Upper lobe of right lung (tissue), 1 donor: ENCODE results near the gene PSMA8. TPM values are rescaled to one million over a fixed set of nuclear protein-coding genes. Genes with fewer than 3 reads are reported as not detected.

Experiments
- ATAC-seq: fragments of 200-7000 bp; cut with Tn5 transposase; one replicate; pipeline ENCODE4 v1.9.1; 2020; ENCODE audit warnings: mild to moderate bottlenecking, moderate library complexity
- DNase-seq: peaks from one replicate; pipeline ENCODE4 v3.0.0-alpha.2; 2020
- H3K27ac ChIP-seq: fragments of 200-600 bp; one replicate; pipeline ENCODE4 v1.8.0; 2022
- H3K27me3 ChIP-seq: fragments of 200-600 bp; one replicate; pipeline ENCODE4 v1.8.0; 2022; ENCODE audit warnings: mild to moderate bottlenecking
- H3K36me3 ChIP-seq: fragments of 200-600 bp; one replicate; pipeline ENCODE4 v1.8.0; 2022
- H3K4me1 ChIP-seq: fragments of 200-600 bp; one replicate; pipeline ENCODE4 v1.8.0; 2022
- H3K4me3 ChIP-seq: fragments of 200-600 bp; one replicate; pipeline ENCODE4 v1.8.0; 2022; ENCODE audit warnings: mild to moderate bottlenecking
- H3K9me3 ChIP-seq: fragments of 200-600 bp; one replicate; pipeline ENCODE4 v1.8.0; 2022
- intact Hi-C: fragments of 100-400 bp; cut with DNase I; formaldehyde crosslinking; loops from one replicate; pipeline ENCODE4 v1.11.0; 2022
- total RNA-seq: library from RNA; stranded (reverse); fragmentation: NEBNext Ultra II Directional; extraction: Animal tissue kit (Norgen Biotek cat#: 25700); gene quantifications from one replicate; pipeline ENCODE4 v1.2.1, GENCODE V29; 2021
- TF ChIP-seq, protein P1 (sequence below): fragments of 200-600 bp; IDR thresholded peaks from one replicate; pipeline ENCODE4 v1.8.0; 2022; ENCODE audit warnings: antibody characterized with exemption
- donor health status: DM: no; HTN: yes; CAD: no; lungs with severe emphysema.

The PSMA8 gene
- total RNA-seq, 1 donor from 2014 or later, result not detected

DNA sequence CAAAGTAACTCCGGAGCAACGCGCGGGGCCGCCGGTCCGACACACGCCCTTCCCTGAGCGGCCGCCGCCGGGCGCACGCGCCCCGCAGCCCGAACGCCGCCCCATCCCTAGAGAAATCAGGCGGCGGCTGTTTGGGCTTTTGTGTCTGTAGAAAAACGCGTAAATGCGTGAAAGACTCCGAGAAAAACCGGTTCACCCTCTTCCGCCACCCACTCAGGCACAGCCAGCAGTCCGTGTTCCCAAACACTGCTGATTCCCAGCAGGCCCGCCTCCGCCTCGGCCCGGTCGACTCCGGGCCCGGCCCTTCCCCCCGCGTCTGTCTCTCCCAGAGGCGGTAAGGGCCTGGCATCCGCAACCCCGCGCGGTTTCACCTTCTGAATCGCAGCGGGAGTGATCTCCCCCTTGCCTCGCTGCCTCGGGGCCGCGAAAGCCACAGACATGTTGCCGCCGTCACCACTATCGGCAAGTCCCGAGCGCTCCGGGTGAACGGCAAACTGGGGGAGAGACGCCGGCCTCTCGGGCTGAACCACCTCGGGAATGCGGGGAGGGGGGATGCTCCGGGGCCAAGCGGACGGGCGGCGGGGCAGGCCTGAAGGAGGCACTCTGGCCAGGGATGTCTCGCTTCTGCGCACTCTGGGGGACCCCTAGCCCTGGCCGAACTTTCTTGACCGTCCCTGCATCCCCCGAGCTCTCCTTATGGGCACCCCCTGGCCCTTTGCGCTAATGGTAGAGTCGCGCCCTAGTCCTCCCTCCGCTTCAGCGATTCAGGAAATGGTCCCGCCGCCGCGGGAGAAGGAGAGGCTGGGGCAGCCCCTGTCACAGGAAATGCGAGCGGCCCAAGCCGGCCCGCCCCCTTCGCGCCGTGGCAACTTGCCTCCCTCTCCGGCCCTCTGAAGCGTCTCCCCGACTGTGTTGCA lies 43.3 kb upstream of the PSMA8 start, which contains the start of gene SS18:
SS18 (minus strand) TSS at position 484 of the 917 bp plus-strand sequence; CDS start at position 440, 44 bp downstream.
- DNase-seq (peak; percentile 97), ATAC-seq (peak; percentile 96)
- Histone ChIP-seq H3K27me3 (no peaks in the 10 kb centered on the region), H3K9me3 (no peaks in the 10 kb centered on the region), H3K36me3 (peaks cover 19% of the 10 kb centered on the region), H3K4me1 (peaks cover 20% of the 10 kb centered on the region), H3K27ac (peak within 1 kb of the TSS; percentile 96), H3K4me3 (peak within 1 kb of the TSS; percentile 91)
- intact Hi-C loops, result no loop called here
- TF ChIP-seq, protein P1, sequence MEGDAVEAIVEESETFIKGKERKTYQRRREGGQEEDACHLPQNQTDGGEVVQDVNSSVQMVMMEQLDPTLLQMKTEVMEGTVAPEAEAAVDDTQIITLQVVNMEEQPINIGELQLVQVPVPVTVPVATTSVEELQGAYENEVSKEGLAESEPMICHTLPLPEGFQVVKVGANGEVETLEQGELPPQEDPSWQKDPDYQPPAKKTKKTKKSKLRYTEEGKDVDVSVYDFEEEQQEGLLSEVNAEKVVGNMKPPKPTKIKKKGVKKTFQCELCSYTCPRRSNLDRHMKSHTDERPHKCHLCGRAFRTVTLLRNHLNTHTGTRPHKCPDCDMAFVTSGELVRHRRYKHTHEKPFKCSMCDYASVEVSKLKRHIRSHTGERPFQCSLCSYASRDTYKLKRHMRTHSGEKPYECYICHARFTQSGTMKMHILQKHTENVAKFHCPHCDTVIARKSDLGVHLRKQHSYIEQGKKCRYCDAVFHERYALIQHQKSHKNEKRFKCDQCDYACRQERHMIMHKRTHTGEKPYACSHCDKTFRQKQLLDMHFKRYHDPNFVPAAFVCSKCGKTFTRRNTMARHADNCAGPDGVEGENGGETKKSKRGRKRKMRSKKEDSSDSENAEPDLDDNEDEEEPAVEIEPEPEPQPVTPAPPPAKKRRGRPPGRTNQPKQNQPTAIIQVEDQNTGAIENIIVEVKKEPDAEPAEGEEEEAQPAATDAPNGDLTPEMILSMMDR, result peak; percentile 14

DNA sequence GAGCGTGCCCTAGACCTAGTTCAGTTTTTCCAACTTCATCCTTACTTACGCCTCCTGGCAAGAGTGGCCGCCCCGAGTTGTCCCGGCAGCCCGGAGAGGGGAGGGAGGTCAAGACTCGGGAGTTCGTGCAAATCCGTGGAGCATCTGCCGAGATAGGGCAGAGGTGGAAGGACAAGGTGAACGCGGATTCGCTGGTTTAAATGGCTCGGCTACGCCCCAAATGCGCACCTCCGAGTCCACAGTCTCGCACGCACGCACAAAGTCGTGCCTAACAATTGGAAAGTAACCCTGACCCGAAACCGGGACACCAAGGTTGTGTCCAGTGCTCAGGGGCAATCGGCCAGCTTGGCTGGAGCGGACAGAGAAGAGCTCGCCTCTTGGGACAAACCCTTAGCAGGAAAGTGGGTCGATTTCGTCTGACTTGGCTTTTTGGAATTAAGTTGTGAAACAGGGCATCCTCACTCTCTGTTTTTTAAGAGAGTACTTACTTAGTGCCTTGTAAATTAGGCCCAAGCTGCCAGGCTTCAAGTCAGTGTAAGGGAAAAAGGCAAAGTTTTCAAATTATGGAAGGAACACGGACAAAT lies 42.5 kb upstream of the PSMA8 start:
- no peak for DNase-seq
- no peaks in the 10 kb centered on the region for H3K9me3 ChIP-seq
- ATAC-seq, result peak; percentile 71
- H3K27ac ChIP-seq, result peak overlapping the region; percentile 96
- H3K27me3 ChIP-seq, result no peaks in the 10 kb centered on the region
- peaks cover 12% of the 10 kb centered on the region for H3K36me3 ChIP-seq
- intact Hi-C loops, result no loop called here
- H3K4me1 ChIP-seq, result peaks cover 20% of the 10 kb centered on the region
- H3K4me3 ChIP-seq, result peak overlapping the region; percentile 91
- TF ChIP-seq, protein P1, result no peak

DNA sequence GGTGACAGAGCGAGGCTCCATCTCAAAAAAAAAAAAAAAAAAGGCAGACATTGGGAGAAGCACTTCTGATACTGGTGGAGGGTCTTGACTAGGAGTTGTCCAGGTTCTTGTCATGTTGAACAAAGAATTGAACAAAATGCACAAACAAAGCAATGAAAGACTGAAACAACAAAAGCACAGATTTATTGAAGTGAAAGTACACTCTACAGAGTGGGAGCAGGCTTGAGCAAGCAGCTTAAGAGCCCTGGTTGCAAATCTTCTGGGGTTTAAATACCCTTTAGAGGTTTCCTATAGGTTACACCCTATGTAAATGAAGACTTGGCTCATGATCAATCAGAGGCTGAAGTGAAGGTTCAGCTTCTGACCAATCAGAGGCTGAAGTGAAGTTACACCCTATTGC lies 36.8 kb upstream of the PSMA8 start:
- no peaks in the 10 kb centered on the region for H3K4me1 ChIP-seq
- intact Hi-C loops, result no loop called here
- H3K27me3 ChIP-seq, result no peaks in the 10 kb centered on the region
- H3K9me3 ChIP-seq, result no peaks in the 10 kb centered on the region
- no peak overlapping the region for H3K4me3 ChIP-seq
- H3K27ac ChIP-seq, result no peak overlapping the region
- DNase-seq, result no peak
- TF ChIP-seq, protein P1, result no peak
- ATAC-seq, result no peak
- no peaks in the 10 kb centered on the region for H3K36me3 ChIP-seq

DNA sequence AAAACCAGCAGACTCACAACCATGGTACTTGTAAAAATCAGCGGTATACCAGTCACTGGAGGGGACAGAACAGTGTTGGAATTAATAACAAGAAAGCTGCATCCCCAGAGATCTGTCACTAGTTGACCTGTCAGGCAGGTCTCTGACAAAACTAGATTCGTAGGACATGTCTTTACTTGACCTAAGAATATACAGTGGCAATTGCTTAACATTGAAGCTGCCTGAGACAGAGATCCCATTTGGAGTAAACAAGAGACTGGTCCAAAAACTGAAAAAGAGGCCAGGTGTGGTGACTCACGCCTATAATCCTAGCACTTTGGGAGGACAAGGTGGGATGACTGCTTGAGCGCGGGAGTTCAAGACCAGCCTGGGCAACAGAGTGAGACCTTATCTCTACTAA lies 36.1 kb upstream of the PSMA8 start:
- Histone ChIP-seq H3K9me3 (no peaks in the 10 kb centered on the region), H3K4me1 (no peaks in the 10 kb centered on the region), H3K27ac (no peak overlapping the region), H3K27me3 (no peaks in the 10 kb centered on the region), H3K4me3 (no peak overlapping the region), H3K36me3 (no peaks in the 10 kb centered on the region)
- DNase-seq, result no peak
- TF ChIP-seq, protein P1, result no peak
- intact Hi-C loops, result no loop called here
- no peak for ATAC-seq

DNA sequence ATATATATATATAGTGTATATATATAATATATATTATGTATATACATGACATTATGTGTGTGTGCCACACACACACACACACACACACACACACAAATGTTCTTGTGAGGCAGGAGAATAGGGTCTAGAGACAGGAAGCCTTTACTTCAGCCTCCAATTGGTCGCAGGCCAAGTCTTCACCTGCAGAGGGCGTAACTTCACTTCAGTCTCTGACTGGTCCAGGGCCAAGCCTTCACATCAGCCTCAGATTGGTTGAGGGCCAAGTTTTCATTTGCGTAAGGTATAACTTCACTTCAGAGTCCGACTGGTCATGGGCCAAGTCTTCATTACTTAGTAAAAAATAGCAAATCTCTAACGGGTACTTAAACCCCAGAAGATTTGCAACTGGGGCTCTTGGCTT lies 30.1 kb upstream of the PSMA8 start:
- Histone ChIP-seq H3K4me3 (no peak overlapping the region), H3K27ac (no peak overlapping the region), H3K4me1 (no peaks in the 10 kb centered on the region), H3K36me3 (no peaks in the 10 kb centered on the region), H3K9me3 (no peaks in the 10 kb centered on the region), H3K27me3 (no peaks in the 10 kb centered on the region)
- intact Hi-C loops, result no loop called here
- ATAC-seq, result peak; percentile 78
- TF ChIP-seq, protein P1, result no peak
- DNase-seq, result peak; percentile 71
